Right atrium auricular region (tissue), 2 donors: ENCODE data around the gene KRT79. TPM values are rescaled to one million over a fixed set of nuclear protein-coding genes. Genes with fewer than 3 reads are reported as not detected.

ENCODE experiments used
- DNase-seq: peaks from one replicate; pipeline ENCODE4 v3.0.0-alpha.2; 2019; ENCODE audit warnings: low spot score
- H3K27ac ChIP-seq, 2 donors: fragments of 200-600 bp; sonication (generic); 1 replicate in 1 of 2; 2 replicates in 1 of 2; pipeline ENCODE4 v1.5.1; 2016 to 2019
- H3K27me3 ChIP-seq, 2 donors: fragments of 200-600 bp; sonication (generic); one replicate each; pipeline versions ENCODE4 v1.5.1 to v1.6.0; 2017 to 2019
- H3K36me3 ChIP-seq: fragments of 200-600 bp; sonication (generic); one replicate; pipeline ENCODE4 v1.5.1; 2016
- H3K4me1 ChIP-seq, 2 donors: fragments of 200-600 bp; sonication (generic); one replicate each; pipeline versions ENCODE4 v1.5.1 to v1.6.0; 2017 to 2019
- H3K4me3 ChIP-seq, 2 donors: fragments of 200-600 bp; sonication (generic); 1 replicate in 1 of 2; 2 replicates in 1 of 2; pipeline ENCODE4 v1.5.1; 2017 to 2019; ENCODE audit warnings: mild to moderate bottlenecking in 1 of 2, moderate library complexity in 1 of 2
- H3K9me3 ChIP-seq, 2 donors: fragments of 200-600 bp; sonication (generic); one replicate each; pipeline ENCODE4 v1.5.1; 2019
- total RNA-seq, 2 donors: library from RNA; depleted of rRNA; stranded (reverse); fragments of >200 nt; gene quantifications; one replicate each; pipeline ENCODE4 v1.1.0, GENCODE V29; 2016
- TF ChIP-seq, protein P1 (sequence below), 2 donors: fragments of 200-600 bp; sonication (generic); IDR thresholded peaks; one replicate each; pipeline ENCODE4 v1.5.1; 2019; ENCODE audit warnings: antibody characterized with exemption in 2 of 2

KRT79 gene
- total RNA-seq, 2 donors from 2014 or later, result not detected

DNA sequence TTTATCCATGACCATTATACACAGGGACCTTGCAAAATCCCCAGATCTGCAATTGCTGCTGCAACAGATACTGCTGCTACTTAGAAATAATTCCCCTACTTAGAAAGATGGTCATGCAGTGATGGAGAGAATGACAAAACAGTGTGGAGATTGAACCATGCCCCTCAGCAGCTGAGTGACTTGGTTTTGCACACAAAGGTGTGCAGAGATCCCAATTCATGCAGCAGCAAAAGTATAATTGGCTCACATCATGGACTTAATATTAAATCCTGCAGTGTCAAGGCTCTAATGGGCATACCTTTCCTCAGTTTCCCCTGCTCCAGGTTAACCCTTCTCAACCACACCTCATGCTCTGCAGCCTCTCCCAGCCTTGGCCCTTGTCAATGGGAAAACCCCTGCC is 17.7 kb upstream of the KRT79 start:
- Histone ChIP-seq H3K36me3 (no peaks in the 10 kb centered on the region), H3K9me3 (no peaks in the 10 kb centered on the region), H3K4me1 (no peaks in the 10 kb centered on the region), H3K27ac (no peak overlapping the region), H3K4me3 (no peak overlapping the region), H3K27me3 (no peaks in the 10 kb centered on the region)
- no peak for DNase-seq
- TF ChIP-seq, protein P1, sequence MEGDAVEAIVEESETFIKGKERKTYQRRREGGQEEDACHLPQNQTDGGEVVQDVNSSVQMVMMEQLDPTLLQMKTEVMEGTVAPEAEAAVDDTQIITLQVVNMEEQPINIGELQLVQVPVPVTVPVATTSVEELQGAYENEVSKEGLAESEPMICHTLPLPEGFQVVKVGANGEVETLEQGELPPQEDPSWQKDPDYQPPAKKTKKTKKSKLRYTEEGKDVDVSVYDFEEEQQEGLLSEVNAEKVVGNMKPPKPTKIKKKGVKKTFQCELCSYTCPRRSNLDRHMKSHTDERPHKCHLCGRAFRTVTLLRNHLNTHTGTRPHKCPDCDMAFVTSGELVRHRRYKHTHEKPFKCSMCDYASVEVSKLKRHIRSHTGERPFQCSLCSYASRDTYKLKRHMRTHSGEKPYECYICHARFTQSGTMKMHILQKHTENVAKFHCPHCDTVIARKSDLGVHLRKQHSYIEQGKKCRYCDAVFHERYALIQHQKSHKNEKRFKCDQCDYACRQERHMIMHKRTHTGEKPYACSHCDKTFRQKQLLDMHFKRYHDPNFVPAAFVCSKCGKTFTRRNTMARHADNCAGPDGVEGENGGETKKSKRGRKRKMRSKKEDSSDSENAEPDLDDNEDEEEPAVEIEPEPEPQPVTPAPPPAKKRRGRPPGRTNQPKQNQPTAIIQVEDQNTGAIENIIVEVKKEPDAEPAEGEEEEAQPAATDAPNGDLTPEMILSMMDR (IDR thresholded peaks at IDR 0.05), result no peak

DNA sequence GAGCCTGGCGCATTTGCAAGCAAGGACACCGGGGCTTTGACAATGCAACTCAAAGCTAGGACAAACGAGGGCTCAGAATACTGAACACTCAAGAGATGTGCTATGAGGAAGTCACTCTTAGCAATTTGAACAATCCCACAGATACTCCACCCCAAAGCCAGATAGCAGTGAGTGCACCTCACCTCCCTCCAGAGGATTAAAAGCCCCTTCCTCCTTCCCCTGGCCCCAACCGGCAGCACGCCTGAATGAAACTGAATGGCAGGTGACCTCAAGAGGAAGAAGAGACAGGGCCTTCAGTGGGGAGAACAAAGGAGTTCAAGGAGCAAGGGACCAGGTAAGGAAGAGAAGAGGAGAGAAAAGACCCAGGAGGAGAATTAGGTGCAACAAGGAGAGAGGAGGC is 16.6 kb upstream of the KRT79 start:
- Histone ChIP-seq H3K9me3 (no peaks in the 10 kb centered on the region), H3K4me1 (no peaks in the 10 kb centered on the region), H3K27me3 (no peaks in the 10 kb centered on the region), H3K4me3 (no peak overlapping the region), H3K36me3 (no peaks in the 10 kb centered on the region), H3K27ac (no peak overlapping the region)
- DNase-seq, result no peak
- TF ChIP-seq, protein P1 (IDR thresholded peaks at IDR 0.05), result no peak

DNA sequence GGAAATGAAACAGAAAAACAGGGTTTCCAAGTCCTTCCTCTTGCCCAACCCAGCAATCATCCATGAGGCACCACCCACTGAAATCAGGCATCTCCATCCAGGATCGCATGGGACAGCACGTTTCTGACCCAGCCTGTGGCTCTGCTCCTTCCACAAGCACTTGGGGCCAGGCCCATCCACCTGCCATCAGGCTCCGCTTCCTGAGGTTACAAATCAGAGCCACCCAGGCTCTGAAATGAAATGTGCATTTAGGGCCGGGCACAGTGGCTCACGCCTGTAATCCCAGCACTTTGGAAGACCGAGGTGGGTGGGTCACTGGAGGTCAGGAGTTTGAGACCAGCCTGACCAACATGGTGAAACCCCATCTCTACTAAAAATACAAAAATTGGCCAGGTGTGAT is 15.4 kb upstream of the KRT79 start:
- DNase-seq, result no peak
- Histone ChIP-seq H3K9me3 (no peaks in the 10 kb centered on the region), H3K4me1 (no peaks in the 10 kb centered on the region), H3K36me3 (no peaks in the 10 kb centered on the region), H3K4me3 (no peak overlapping the region), H3K27ac (no peak overlapping the region), H3K27me3 (no peaks in the 10 kb centered on the region)
- TF ChIP-seq, protein P1 (IDR thresholded peaks at IDR 0.05), result no peak

DNA sequence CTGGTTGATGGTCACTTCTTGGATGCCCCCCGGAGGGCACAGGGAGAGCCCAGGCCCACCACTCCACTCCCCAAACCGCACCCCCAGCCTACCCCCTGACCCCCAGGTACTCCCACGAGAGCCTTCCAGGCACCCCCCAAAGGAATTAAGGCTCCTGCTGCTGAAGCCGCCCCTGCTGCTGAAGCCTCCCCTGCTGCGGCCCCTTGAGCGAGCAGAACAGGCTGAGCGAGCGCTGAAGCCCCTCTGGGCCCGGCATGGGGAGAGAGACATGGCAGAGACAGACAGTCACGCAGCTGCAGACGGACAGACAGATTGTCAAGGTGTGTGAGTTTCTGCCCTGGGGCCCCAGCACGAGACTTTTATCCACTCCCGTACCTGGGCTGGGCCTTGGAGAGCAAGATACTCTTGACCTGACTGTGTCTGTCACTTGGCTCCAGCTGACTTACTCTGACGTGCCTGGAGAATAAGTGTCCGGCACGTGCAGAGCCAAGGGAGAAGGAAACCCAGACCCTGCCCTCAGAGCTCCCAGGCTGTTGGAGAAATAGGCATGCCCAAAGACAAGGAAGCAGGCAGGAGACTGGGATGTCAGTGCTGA is 14.6 kb upstream of the KRT79 start, which contains the start of gene KRT78:
Gene KRT78, minus strand, starts transcription at position 334 of the 595 bp plus-strand sequence. Its CDS starts 64 bp downstream, at position 270.
- Histone ChIP-seq H3K36me3 (no peaks in the 10 kb centered on the region), H3K27ac (no peak within 1 kb of the TSS), H3K4me1 (no peaks in the 10 kb centered on the region), H3K27me3 (no peaks in the 10 kb centered on the region), H3K9me3 (no peaks in the 10 kb centered on the region), H3K4me3 (no peak within 1 kb of the TSS)
- no peak for DNase-seq
- TF ChIP-seq, protein P1 (IDR thresholded peaks at IDR 0.05), result no peak

DNA sequence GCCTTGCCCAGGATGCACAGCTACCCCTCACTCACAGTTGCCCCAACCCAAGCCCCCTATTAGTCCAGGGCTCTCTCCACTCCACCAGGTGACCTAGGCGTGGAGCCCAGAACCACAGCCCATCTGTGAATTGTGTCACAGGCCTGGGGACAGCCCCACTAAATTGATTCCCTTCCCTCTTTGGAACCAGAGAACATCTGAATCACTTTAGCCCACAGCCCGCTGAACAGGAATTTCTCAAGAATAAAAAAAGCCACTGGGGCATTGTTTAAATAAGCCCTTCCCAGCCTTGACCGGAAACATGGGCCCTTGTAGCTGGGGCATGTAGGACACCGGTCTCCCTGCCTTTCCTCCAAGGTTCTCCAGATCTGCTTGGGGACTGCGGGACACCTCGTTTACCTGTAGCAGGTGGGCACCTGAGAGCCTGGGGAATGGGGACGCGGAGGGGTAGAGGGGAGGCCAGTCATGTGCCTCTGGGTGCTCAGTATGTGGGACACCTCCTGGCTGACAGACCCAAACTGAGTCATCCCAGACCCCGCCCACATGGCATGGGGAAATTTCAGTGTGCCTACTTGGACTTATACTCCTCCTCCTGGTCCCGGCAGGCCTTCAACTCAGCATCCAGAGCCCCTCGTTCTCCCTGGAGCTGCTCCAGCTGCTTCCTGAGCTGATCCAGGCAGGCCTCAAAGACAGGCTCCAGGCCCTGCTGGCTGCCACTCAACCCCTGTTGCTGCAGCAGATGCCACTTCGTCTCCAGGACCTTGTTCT is 13.4 kb upstream of the KRT79 start:
- no peaks in the 10 kb centered on the region for H3K36me3 ChIP-seq
- DNase-seq, result no peak
- no peak overlapping the region for H3K27ac ChIP-seq
- no peaks in the 10 kb centered on the region for H3K27me3 ChIP-seq
- no peaks in the 10 kb centered on the region for H3K4me1 ChIP-seq
- TF ChIP-seq, protein P1 (IDR thresholded peaks at IDR 0.05), result no peak
- H3K4me3 ChIP-seq, result no peak overlapping the region
- H3K9me3 ChIP-seq, result no peaks in the 10 kb centered on the region
